DOHH2 (cell line): ENCODE measurements around the gene SPOPL.

Experiments used
- H3F3A ChIP-seq: fragments of 200-600 bp; sonication (generic), shearing (Covaris generic); 2 replicates; pipeline ENCODE4 v1.6.0; 2016; ENCODE audit warnings: antibody characterized with exemption, mild to moderate bottlenecking; ENCODE audit not compliant: control insufficient read depth, insufficient read depth
- H3K27ac ChIP-seq: fragments of 200-600 bp; sonication (generic); 2 replicates; pipeline ENCODE4 v1.5.1; 2014; ENCODE audit warnings: low read depth, mild to moderate bottlenecking, low read length, moderate library complexity
- H3K27me3 ChIP-seq: fragments of 200-600 bp; sonication (generic); 2 replicates; pipeline ENCODE4 v1.6.1; 2014; ENCODE audit warnings: mild to moderate bottlenecking, low read length, mixed read lengths; ENCODE audit not compliant: control insufficient read depth
- H3K36me3 ChIP-seq: fragments of 200-600 bp; sonication (generic); 2 replicates; pipeline ENCODE4 v1.6.1; 2014; ENCODE audit warnings: mild to moderate bottlenecking, low read length, moderate library complexity, mixed read lengths; ENCODE audit not compliant: control insufficient read depth
- H3K4me1 ChIP-seq: fragments of 200-600 bp; sonication (generic); 2 replicates; pipeline ENCODE4 v1.6.1; 2014; ENCODE audit warnings: mild to moderate bottlenecking, low read length, mixed read lengths; ENCODE audit not compliant: control insufficient read depth
- H3K4me2 ChIP-seq: fragments of 200-600 bp; sonication (generic); 2 replicates; pipeline ENCODE4 v1.6.0; 2014; ENCODE audit warnings: mild to moderate bottlenecking, low read length, moderate library complexity
- H3K4me3 ChIP-seq: fragments of 200-600 bp; sonication (generic); 2 replicates; pipeline ENCODE4 v1.5.1; 2014; ENCODE audit warnings: mild to moderate bottlenecking, low read length, mixed read lengths
- H3K79me2 ChIP-seq: fragments of 200-600 bp; sonication (generic); 2 replicates; pipeline ENCODE4 v1.6.1; 2014; ENCODE audit warnings: mild to moderate bottlenecking, low read length, mixed read lengths; ENCODE audit not compliant: control insufficient read depth
- H3K9me2 ChIP-seq: fragments of 200-600 bp; sonication (generic); replicated peaks from 2 replicates; pipeline ENCODE4 v1.6.1; 2014; ENCODE audit warnings: mild to moderate bottlenecking, low read length, mixed read lengths; ENCODE audit not compliant: control insufficient read depth
- H3K9me3 ChIP-seq: fragments of 200-600 bp; sonication (generic); 2 replicates; pipeline ENCODE4 v1.6.1; 2014; ENCODE audit warnings: antibody characterized with exemption, low read length, mixed read lengths; ENCODE audit not compliant: control insufficient read depth, insufficient read depth
- H4K20me1 ChIP-seq: fragments of 200-600 bp; sonication (generic); 2 replicates; pipeline ENCODE4 v1.6.0; 2014; ENCODE audit warnings: low read depth, mild to moderate bottlenecking, antibody characterized with exemption, low read length, moderate library complexity; ENCODE audit not compliant: control insufficient read depth, insufficient read depth
- EZH2phosphoT487 ChIP-seq: fragments of 200-600 bp; sonication (generic); IDR thresholded peaks from 2 replicates; pipeline ENCODE4 v1.6.1; 2017; ENCODE audit warnings: borderline replicate concordance, mild to moderate bottlenecking, antibody characterized with exemption, low read length, moderate library complexity, mixed read lengths
- TF ChIP-seq, protein P1 (sequence below): fragments of 200-600 bp; sonication (generic); IDR thresholded peaks from one replicate; pipeline ENCODE4 v1.5.1; 2014; ENCODE audit warnings: antibody characterized with exemption, mild to moderate bottlenecking, low read depth, low read length; ENCODE audit not compliant: poor library complexity, severe bottlenecking

Gene SPOPL

DNA sequence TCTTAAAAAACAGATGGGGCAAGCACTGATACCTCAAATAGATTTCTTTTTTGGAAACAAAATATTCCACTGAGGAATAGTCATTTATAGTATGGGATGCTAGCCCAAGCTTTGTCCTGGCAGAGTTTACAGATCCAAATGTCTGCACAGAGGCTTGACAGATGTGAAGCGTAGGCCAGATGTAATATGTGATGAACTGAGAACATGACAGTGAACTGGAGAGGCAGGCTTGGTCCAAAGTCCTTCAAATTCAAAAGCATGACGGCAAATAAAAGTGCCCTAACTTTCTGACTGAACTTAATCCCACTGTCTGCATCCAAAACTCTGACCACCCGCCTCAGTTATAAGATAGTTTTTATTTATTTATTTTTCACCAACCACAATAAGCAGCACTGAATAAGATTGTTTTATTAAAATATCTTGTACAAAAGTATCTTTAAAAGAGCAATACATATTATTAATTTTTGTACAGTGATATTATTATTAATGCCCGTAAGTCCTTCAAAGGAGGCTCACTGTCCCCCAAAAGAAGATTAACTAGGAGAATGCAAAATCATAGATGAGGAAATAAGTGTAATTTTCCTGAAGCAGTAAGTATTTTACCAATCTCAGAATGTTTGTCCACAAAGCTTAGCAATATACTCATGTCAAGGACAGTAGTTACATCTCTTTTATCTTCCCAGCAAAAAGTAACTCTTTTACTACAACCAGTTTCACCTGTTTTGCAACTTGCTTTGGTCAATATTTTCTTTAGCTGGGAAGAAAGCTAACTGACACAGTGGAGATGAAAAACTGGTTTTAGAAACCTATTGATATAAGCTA lies 10.7 kb upstream of the SPOPL start:
- Histone ChIP-seq H3K4me2 (no peak overlapping the region), H3K4me3 (no peak overlapping the region), H3K36me3 (no peaks in the 10 kb centered on the region), H3K79me2 (no peaks in the 10 kb centered on the region), H3K9me3 (no peaks in the 10 kb centered on the region), H3K9me2 (no peaks in the 10 kb centered on the region), H4K20me1 (no peaks in the 10 kb centered on the region), H3K4me1 (no peaks in the 10 kb centered on the region), H3K27me3 (no peaks in the 10 kb centered on the region), H3F3A (no peaks in the 10 kb centered on the region), H3K27ac (no peak overlapping the region)
- TF ChIP-seq EZH2phosphoT487, result no peak
- TF ChIP-seq, protein P1, sequence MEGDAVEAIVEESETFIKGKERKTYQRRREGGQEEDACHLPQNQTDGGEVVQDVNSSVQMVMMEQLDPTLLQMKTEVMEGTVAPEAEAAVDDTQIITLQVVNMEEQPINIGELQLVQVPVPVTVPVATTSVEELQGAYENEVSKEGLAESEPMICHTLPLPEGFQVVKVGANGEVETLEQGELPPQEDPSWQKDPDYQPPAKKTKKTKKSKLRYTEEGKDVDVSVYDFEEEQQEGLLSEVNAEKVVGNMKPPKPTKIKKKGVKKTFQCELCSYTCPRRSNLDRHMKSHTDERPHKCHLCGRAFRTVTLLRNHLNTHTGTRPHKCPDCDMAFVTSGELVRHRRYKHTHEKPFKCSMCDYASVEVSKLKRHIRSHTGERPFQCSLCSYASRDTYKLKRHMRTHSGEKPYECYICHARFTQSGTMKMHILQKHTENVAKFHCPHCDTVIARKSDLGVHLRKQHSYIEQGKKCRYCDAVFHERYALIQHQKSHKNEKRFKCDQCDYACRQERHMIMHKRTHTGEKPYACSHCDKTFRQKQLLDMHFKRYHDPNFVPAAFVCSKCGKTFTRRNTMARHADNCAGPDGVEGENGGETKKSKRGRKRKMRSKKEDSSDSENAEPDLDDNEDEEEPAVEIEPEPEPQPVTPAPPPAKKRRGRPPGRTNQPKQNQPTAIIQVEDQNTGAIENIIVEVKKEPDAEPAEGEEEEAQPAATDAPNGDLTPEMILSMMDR, result no peak

DNA sequence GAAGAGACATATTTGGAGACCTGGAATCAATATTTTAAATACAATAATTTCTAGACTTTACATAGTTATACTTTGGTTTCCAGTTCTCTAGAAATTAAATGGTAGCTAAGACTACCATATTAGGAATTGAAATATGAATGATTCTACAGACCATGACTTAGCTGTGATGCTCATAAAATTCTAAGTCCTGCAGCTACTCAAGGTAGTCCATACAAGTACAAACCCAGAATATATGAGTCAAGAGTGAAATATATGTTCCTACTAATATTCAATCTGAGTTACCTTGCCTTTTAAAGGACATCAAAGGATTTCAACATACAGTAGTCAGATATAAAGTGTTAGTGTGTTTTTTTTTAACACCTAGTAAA lies 10.1 kb upstream of the SPOPL start:
- H4K20me1 ChIP-seq, result no peaks in the 10 kb centered on the region
- no peaks in the 10 kb centered on the region for H3K79me2 ChIP-seq
- no peaks in the 10 kb centered on the region for H3K9me3 ChIP-seq
- H3K36me3 ChIP-seq, result no peaks in the 10 kb centered on the region
- no peak overlapping the region for H3K4me2 ChIP-seq
- no peaks in the 10 kb centered on the region for H3K27me3 ChIP-seq
- no peaks in the 10 kb centered on the region for H3K4me1 ChIP-seq
- H3K4me3 ChIP-seq, result no peak overlapping the region
- no peak overlapping the region for H3K27ac ChIP-seq
- no peaks in the 10 kb centered on the region for H3K9me2 ChIP-seq
- no peaks in the 10 kb centered on the region for H3F3A ChIP-seq
- no peak for TF ChIP-seq EZH2phosphoT487
- TF ChIP-seq, protein P1, result no peak

DNA sequence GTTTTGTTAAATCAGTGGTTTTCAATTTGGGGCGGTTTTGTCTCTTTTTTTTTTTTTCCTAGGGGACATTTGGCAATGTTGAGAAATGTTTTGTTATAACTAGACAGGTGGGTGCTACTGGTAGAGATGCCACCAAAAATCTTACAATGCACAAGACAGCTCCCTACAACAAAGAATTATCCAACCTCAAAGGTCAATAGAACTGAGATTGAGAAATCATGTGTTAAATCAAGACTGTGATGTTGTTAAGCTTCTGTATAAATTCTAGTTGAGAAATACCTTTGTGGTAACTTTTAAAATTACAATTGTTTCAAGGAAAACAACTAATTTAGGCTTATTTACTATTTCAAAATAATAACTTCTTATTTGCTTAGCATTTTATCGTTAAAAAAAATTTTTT lies 9.4 kb upstream of the SPOPL start:
- H3K36me3 ChIP-seq, result no peaks in the 10 kb centered on the region
- no peak overlapping the region for H3K4me3 ChIP-seq
- no peaks in the 10 kb centered on the region for H3K27me3 ChIP-seq
- H3K4me1 ChIP-seq, result no peaks in the 10 kb centered on the region
- H3K9me3 ChIP-seq, result no peaks in the 10 kb centered on the region
- no peak for TF ChIP-seq EZH2phosphoT487
- TF ChIP-seq, protein P1, result no peak
- no peaks in the 10 kb centered on the region for H3F3A ChIP-seq
- no peak overlapping the region for H3K27ac ChIP-seq
- no peak overlapping the region for H3K4me2 ChIP-seq
- no peaks in the 10 kb centered on the region for H3K79me2 ChIP-seq
- no peaks in the 10 kb centered on the region for H4K20me1 ChIP-seq
- no peaks in the 10 kb centered on the region for H3K9me2 ChIP-seq
